CD1c-positive myeloid dendritic cell (primary cell): ENCODE measurements around the gene SPANXA2.
"Not testable (repeated sequence)": the region's sequence is repeated elsewhere in the genome, so short reads cannot be mapped to it uniquely, and the experiment has no call there.

ENCODE experiments used
- DNase-seq: peaks from one replicate; pipeline ENCODE4 v3.0.0-alpha.2; 2016; ENCODE audit errors: extremely low spot score

The SPANXA2 gene, protein sequence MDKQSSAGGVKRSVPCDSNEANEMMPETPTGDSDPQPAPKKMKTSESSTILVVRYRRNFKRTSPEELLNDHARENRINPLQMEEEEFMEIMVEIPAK

DNA sequence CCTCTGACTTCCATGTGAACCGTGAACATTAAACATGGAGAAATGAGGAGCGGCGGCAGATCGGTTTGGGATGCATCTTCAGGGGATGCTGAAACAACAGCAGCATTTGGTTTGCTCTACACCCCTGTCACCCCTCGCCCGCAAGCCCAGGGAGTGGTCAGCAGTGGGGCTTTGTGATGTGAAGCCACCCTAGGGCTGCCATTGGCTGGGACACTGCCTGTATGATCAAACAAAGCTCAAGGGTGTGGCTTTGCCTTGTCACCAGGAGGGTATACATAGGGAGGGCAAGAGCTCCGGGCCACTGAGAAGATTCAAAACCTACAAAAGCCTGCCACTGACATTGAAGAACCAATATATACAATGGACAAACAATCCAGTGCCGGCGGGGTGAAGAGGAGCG lies at the start of gene SPANXA2:
SPANXA2 (plus strand) TSS at position 301 of the 400 bp plus-strand sequence; CDS start at position 361, 60 bp downstream.
- DNase-seq, result not testable (repeated sequence)

- DNase-seq, result not testable (repeated sequence)
These were observed 47.0 kb upstream of the SPANXA2 start for GRCh38 chrX:141542551-141542950.

DNA sequence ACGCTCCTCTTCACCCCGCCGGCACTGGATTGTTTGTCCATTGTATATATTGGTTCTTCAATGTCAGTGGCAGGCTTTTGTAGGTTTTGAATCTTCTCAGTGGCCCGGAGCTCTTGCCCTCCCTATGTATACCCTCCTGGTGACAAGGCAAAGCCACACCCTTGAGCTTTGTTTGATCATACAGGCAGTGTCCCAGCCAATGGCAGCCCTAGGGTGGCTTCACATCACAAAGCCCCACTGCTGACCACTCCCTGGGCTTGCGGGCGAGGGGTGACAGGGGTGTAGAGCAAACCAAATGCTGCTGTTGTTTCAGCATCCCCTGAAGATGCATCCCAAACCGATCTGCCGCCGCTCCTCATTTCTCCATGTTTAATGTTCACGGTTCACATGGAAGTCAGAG lies 4.9 kb upstream of the SPANXA2 start, which contains the start of gene SPANXA1:
SPANXA1 (minus strand) TSS at position 101 of the 400 bp plus-strand sequence; CDS start at position 41, 60 bp downstream.
- not testable (repeated sequence) for DNase-seq

DNA sequence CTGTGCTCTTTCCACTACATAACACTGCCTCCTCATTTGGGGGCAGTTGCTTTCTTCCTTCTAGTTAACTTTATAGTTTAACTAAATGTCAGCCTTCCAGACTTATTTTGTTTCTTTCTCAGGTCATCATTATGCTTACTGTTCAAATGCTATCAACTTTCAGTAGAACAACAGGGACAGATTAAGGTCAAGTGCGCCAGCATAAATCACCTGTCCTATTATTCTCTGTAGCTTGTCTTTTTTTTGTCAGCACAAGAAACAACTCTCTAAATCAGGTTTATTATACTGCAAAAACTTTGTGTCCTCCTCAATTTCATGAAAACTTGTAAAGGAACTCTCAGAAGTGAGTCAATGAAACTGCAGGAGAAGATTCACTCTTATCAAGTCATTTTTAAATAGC lies 19.6 kb downstream of the SPANXA2 start:
- DNase-seq, result no peak

DNA sequence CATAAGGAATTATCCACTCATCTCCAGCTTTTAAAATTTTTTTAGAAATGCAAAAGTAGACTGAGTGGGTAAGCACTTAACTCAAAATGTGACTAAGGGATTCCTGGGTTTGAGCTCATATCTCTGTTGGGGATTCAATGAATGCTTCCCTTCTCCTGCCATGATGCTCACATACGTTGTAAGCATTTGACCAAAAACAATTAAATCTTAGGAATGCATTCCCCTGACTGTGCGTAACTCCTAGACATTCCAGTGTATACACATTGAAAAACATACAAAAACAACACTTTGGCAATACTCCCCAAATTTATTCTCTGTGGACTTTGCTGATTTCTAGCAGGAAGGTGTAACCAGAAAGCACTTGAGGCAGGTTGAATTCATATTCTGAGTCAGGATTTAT lies 29.8 kb downstream of the SPANXA2 start:
- no peak for DNase-seq

GRCh38 chrX:141632124-141632523 lies 42.6 kb downstream of the SPANXA2 start:
- no peak for DNase-seq

DNA sequence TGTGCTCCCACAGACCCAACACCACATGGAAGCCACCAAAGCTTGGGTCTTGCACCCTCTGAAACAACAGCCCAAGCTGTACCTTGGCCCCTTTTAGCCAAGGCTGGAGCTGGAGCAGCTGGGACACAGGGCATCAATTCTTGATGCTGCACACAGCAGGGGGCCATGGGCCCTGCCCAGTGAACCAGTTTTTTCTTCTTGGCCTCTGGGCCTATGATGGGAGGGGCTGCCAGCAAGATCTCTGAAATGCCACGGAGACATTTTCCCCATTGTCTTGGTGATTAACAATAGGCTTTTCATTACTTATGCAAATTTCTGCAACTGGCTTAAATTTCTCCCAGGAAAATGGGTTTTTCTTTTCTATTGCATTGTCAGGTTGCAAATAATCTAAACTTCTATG lies 49.0 kb downstream of the SPANXA2 start:
- no peak for DNase-seq
